HCEC 1CT (cell line): ENCODE results near the gene ERC1.
A peak's percentile ranks its signal among the peaks of the same experiment; 100 is the strongest.

Experiments
- DNase-seq: peaks from one replicate; pipeline ENCODE4 v3.0.0-alpha.2; 2017

ERC1 gene

GRCh38 chr12:1501695-1502378, 510.8 kb downstream of the ERC1 start:
- DNase-seq = no peak

- DNase-seq = no peak
These were observed 511.3 kb downstream of the ERC1 start for GRCh38 chr12:1502379-1502720.

GRCh38 chr12:1502831-1503230, 511.8 kb downstream of the ERC1 start:
- no peak for DNase-seq

- no peak for DNase-seq
These were observed 512.3 kb downstream of the ERC1 start for GRCh38 chr12:1503281-1503711.

- no peak for DNase-seq
These were observed 513.4 kb downstream of the ERC1 start for GRCh38 chr12:1504304-1504894.

GRCh38 chr12:1504895-1505311, 513.9 kb downstream of the ERC1 start:
- DNase-seq = no peak

- no peak for DNase-seq
These were observed 514.6 kb downstream of the ERC1 start for GRCh38 chr12:1505576-1505975.

- no peak for DNase-seq
These were observed 516.3 kb downstream of the ERC1 start for GRCh38 chr12:1507308-1507707.

GRCh38 chr12:1509413-1510052, 518.5 kb downstream of the ERC1 start:
- no peak for DNase-seq

- no peak for DNase-seq
These were observed 519.2 kb downstream of the ERC1 start for GRCh38 chr12:1510056-1510812.

GRCh38 chr12:1515010-1515409, 524.0 kb downstream of the ERC1 start:
- no peak for DNase-seq

- no peak for DNase-seq
These were observed 524.4 kb downstream of the ERC1 start for GRCh38 chr12:1515428-1515827.

GRCh38 chr12:1517007-1517406, 526.0 kb downstream of the ERC1 start:
- peak; percentile 85 for DNase-seq

- DNase-seq = no peak
These were observed 526.9 kb downstream of the ERC1 start for GRCh38 chr12:1517734-1518525.

GRCh38 chr12:1518591-1519516, 527.8 kb downstream of the ERC1 start:
- peak; percentile 77 for DNase-seq

GRCh38 chr12:1519642-1520041, 528.6 kb downstream of the ERC1 start:
- no peak for DNase-seq

- DNase-seq = no peak
These were observed 532.0 kb downstream of the ERC1 start for GRCh38 chr12:1523046-1523445.

- DNase-seq = no peak
These were observed 532.6 kb downstream of the ERC1 start for GRCh38 chr12:1523558-1524050.

GRCh38 chr12:1525858-1526257, 534.8 kb downstream of the ERC1 start:
- DNase-seq = no peak

- peak; percentile 85 for DNase-seq
These were observed 536.8 kb downstream of the ERC1 start for GRCh38 chr12:1527789-1528188.

- no peak for DNase-seq
These were observed 537.8 kb downstream of the ERC1 start for GRCh38 chr12:1528791-1529190.
